GM18520 (cell line): ENCODE measurements around the gene TSPAN1.

Source experiments
- ATAC-seq: cut with Tn5 transposase; IDR thresholded peaks from one replicate; pipeline ENCODE4 v1.9.1; 2021; ENCODE audit not compliant: unreplicated experiment

TSPAN1 gene

DNA sequence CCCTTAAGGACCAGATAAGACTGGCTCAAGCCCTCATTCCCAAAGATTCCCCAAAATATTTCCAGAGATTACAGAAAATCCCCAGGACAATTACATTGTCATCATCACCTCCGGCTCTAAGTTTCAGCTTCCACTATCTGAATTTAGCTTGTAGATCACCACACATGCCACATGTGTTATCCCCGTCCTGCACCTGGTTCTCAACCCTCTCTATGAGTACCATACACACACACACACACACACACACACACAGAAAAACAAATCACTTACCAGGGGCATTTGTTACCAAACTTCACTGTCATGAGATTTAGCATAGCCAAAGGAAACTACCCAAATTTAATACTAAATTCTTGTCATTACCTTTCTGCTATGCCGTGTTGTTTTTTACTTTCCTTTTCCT, 15.4 kb upstream of the TSPAN1 start:
- ATAC-seq = no peak

DNA sequence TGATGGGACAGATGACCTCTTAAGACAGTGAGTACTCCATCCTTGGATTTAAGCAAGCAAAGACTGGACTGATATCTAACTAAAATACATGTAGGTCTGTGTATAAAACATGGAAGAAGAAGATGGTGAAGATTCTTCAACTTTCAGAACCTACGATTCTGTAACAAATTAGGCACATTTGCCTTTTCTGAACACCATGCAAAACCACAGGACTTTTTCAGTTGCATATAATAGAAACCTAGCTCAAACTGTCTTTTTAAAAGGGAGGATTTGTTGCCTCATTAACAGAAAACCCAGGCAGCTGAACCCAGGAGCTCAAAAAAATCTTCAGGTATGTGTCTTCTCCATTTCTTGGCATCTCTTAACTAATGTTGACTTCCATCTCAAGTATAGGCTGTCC, 14.7 kb upstream of the TSPAN1 start:
- ATAC-seq = no peak

DNA sequence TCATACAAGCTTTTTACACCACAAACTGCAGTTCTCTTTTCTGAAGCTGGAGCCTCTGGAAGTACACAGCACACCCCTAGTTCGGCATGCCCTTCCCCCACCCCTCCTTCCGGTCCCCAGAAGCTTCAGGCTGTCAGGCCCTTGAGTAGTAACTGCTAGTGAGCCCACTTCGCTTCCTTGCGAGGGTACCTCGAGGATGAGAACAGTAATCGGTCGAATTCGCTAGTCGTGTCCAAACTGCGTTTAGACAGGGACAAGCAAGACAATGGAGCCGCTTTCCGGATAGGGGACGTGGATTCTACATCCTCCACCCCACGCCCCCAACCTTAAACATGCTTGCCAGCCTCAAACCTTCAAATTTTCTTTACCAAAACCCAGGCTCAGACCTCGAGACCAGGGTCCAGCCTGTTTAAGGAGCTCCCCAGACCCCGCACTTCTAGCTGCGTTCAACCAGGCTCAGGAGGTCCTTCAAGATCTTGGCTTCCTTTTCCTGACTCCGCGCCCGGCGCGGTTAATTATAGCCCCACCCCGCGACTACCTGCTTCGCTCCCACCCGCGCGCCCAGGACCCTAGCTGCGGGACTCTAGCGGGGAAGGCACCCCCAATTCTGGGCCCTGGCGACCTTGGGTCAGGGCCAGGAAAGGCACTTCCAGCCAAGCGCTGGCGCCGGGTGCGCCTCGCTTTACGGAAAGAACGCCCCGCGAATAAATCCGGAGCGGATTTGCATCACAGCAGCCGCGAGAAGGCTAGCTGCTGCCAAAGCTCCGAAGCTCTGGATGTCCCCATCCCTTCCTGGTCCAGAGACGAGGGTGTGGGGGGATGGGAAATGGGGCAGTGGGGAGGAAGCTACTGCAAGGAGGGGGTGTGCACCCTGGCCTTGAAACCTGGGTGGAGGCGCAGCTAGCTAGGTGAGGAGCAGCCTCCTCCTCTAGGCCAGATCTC, 8.1 kb upstream of the TSPAN1 start:
- ATAC-seq = no peak

DNA sequence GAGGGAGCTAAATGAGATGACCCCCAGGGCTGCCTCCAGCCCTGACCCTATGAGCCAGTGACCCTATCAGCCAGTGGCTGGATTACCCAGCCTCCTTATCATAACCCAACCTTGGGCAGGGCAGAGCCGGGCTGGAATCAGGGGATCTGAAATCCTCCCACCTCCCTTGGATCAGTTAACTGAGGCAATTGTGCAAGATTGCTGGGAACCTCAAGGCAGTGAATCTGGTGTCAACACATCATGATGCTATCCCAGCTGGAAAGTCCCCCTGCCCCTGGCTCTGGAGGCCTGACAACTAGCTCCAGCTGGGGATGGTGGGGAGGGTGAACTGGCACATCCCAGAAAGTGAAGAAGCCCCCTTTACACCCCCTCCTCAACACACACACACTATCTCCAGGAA, 6.4 kb upstream of the TSPAN1 start:
- ATAC-seq = no peak

DNA sequence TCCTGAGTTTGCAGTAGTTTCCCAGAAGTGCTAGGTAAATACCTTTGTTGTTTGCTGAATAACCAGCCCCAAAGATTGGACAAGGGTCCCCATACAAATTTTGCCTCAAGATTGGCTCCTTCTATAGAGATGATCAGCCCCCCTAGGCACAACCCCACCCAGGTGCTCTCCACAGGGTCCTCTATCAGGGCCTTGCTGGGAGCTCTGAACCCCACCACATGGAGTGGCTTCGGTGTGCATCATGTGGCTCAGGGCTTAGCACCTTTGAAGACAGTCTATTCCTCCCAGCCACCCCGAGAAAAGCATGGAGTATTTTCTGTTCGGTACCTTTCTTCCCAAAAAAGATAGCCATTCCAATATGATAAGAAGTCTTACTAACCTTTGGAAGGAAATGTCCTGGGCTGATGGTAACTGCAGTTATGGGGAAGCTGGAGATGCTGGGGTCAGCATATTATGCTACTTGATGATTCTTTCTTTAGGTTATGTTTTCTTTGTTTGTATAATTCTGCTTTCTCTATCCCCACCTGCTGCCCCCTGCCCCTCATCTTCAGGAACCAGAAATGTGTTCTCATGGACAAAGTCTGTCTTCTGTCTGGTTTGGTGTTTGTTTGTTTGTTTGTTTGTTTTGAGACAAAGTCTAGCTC, 5.0 kb upstream of the TSPAN1 start:
- ATAC-seq = no peak

DNA sequence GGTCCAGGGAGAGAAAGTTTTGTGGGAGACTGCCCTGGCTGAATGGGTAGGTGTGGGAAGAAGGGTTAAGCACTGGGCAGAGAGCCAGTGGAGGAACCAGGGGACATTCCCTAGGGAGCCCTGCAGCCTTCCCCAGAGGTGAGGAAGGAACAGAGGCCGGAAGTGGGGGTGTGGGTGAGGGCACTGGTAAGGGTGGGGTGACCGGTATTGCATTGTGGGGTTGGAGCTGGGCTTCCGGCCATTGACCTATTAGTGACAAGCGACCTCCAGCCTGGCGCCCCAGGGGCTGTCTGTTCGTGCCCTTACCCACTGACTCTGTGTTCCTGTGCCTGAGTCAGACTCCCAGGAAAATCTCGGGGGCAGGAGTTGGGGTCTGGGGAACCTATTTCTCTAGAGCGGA, 3.5 kb upstream of the TSPAN1 start:
- ATAC-seq = no peak

DNA sequence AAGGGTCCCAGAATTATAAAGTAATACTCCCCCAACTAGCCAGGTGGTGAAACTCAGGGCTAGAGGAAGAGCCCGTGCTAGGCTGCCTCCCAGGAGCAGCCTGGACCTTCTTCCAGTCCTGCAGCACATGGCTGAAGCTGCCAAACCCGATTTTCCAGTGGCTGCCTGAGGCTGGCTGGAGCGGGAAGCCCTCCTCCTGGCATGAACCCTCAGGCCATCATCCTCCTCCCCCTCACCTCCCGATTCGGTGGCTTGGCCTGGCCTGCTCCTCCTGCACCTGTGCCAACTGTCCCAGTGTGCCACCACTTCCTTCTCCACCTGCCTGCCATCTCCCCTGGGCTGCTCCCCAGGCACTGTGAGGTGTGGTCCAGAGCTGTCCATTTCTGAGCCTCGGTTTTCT, 3.0 kb upstream of the TSPAN1 start:
- ATAC-seq = no peak

DNA sequence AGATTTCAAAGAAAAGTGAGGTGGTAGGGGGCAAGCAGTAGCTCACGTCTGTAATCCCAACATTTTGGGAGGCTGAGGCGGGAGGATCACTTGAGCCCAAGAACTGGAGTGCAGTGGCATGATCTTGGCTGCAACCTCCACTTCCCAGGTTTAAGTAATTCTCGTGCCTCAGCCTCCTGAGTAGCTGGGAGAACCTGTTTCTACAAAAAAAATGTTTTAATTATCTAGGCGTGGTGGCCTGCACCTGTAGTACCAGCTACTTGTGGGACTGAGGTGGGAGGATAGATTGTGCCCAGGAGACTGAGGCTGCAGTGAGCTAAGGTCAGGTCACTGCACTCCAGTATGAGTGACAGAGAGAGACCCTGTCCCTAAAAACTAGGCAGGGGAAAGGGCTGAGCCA, 2.6 kb upstream of the TSPAN1 start:
- no peak for ATAC-seq

DNA sequence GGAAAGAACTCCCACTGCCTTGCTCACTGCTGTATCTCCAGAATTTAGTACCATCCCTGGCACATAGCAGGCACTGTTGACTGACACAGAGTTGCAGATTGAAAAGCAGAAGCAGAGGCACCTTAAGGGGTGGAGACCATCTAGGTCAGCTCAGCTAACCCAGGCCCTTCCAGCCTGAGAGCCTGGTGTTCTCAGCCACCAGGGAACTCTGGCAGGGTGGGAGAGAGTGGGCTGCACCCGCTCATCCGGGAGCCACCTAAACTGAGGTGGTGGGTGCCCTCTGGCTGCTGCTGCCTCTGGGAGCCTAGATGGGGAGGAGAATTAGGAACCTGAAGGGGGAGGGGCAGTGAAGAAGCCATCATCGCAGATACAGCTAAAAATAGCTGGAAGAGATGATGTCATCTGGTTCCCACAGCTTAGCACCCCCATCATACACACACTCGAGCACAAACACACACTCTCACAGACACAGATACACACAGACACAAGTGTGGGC, 1.5 kb upstream of the TSPAN1 start:
- ATAC-seq = no peak

DNA sequence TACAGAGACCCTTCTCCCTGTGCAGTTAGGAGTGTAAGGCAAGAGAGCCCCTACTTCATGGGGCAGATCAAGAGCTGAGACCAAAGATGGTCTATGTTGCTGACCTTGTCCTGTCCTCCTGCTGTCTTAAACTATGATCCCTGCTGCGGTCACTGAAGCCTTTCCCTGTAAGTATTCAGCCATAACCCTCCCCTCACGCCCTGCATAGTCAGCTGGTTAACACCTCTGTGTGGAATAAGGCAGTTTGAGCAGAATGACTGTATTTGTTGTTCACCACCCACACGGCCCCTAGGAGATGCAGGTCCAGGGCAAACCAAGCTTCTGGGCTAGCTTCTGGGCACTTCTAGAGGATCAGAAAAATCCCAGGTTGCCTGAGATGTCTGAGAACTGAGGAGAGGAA, 356 bp downstream of the TSPAN1 start:
- ATAC-seq = no peak

DNA sequence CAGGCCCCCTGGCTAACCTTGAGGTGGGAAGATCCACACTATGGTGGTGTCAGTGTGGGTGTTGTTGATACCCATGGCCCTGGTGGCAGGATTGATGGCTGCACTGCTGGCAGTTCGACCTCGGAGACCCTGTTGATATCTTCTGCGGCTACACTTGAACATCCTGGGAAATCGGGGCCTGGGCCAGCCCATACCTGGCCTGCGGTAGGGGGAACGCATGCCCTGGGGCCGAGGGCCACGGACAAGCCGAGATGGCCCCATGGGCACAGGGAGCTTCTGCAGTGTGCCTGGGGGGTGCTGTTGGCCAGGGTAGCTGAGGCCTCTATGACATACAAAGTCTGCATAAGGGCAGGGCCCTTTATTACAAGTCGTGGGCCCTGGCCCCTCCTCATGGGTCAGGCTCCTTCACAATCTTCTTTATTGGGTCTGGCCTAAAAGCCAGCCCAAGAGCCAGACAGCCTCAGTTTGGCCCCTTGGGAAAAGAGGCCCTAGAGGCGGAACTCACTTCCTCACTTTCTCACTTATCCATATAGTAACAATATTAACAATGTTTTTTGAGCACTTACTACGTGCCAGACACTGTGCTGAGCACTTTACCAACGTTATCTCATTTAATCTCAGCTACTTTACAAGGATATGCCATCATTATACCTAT, 1.5 kb downstream of the TSPAN1 start, which contains the start of gene P3R3URF:
Gene P3R3URF (minus strand): TSS at position 278 of the 655 bp plus-strand sequence. CDS start 17 bp downstream, at position 261.
- ATAC-seq = no peak

DNA sequence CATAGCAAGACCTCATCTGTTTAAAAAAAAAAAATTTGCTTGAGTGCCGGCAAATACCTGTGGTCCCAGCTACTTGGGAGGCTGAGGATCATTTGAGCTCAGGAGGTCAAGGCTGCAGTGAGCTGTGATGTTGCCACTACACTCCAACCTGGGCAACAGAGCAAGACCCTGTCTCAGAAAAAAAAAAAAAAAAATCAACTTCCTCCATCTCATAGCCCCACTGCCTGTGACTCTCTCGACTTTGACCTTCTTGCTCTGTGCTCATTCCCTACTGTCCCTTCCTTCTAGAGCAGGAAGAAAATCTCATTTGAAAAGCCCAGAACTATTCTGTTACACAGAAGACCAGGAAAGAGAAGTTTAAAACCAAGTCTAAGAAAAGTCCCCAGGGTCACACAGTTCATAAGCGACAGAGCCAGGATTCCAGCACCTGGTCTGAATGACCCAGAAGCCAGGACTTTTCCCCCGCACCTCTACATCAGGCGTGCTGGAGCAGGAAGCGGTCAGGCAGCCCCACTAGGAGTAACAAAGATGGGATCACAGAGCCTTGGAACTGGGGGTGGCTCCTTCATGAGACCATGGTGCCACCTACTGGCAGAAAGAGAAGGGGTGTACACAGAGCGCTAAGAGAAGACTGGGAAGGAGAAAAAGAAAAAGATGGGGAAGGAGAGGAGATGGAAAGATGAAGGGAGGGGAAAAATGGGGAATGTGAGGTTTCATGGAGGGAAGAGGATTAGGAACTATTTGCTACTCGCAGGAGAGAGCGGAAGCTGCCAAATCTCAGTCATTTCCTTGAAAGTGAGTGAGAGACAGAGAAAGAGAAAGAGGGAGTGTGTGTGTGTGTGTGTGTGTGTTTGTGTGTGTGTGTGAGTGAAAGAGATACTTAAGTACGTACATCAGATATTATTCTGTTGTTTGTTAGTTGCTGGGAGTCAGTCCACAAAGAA, 4.5 kb downstream of the TSPAN1 start:
- no peak for ATAC-seq

DNA sequence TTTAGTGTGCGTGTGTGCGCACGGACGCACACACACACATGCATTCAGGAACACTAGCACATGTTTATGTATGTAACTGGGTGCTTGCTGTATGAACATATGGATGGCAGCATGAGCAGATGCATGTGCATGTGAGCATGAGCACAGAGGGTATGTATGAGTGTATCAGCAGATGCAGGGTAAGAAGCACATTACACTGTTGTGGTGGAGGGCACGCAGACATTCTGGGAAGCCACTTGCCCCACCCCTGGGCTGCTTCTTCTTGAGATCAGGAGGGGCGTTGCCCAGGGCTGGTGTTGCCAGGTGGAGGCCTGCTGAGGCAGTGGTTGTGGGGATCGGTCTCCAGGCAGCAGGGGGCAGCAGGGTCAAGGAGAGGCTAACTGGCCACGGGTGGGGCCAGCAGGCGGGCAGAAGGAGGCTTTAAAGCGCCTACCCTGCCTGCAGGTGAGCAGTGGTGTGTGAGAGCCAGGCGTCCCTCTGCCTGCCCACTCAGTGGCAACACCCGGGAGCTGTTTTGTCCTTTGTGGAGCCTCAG, 5.3 kb downstream of the TSPAN1 start:
- ATAC-seq = no peak

DNA sequence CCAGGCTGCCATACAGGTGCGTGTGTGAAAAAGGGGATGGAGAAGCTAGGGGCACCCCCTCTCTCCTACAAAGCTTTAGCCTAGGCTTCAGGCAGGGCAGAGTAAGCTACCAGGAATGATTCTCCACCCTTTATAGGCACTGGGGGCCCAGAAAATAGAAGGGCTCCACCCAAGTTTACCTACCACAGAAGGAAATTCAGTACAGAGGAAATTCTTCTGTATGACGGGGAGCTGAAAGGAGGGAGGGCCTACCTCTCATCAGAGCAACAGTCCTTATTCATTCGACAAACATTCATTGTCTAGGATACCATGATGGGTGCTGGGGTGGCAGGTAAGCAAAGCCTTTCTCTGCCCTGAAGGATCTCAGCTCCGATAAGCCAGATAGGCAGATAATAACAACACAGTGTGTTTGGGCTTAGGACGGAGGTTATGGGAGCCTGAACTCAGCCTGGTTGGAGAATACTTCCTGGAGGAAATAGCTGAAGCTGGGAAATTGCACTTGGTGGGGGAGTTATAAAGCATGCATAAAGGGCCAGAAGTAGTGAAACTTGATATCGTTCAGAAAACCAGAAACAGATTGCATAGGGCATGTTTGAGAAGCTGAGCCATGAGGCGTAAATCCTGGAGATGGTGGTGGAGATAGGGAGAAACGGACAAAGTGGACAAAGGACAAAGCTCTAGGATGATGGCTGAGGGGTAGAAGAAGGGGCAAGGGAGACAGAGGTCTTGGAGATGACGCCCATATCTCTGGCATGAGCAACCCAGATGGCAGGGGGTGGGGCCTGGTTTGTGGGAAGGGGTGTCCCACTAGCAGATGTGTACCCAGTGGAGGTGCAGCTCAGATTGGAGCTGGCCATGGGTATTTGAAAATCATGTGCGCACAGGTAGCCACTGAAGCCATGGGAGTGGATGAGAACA, 6.7 kb downstream of the TSPAN1 start:
- ATAC-seq = no peak

DNA sequence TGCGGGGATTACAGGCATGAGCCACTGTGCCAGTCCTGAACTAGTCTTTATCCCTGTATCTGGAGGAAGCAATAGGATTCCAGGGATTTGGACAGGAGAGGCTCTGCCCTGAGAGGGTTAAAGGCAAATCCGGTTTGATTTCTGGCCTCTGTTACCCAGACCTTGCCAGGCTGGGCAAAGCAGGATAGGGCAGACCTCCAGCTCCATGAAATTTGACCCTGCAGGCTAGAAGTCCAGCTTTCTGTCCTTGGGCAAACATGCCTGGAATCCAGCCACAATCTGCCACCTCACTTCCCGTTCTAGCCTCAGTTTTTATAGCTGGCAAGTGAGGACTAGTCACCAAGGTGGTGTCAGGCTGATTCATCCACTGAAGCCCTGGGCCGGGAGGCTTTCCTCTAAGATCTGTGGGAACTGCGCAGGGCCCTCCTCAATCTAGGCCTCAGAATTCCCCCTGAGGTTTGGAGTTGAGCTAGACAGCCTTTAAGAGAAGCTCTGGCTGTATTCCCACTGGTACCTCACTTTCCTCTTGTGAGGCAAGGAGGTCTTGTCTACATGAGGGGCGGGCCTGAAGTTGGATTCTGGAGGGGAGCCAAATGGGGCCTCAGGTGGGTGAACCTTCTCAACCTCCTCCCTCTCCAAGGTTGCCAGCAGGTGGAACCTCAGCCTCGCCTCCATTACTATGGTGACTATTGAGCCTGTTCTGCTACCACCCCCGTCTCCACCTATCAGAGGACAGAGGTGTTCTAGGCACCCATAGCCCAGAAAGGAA, 8.4 kb downstream of the TSPAN1 start:
- ATAC-seq = no peak

DNA sequence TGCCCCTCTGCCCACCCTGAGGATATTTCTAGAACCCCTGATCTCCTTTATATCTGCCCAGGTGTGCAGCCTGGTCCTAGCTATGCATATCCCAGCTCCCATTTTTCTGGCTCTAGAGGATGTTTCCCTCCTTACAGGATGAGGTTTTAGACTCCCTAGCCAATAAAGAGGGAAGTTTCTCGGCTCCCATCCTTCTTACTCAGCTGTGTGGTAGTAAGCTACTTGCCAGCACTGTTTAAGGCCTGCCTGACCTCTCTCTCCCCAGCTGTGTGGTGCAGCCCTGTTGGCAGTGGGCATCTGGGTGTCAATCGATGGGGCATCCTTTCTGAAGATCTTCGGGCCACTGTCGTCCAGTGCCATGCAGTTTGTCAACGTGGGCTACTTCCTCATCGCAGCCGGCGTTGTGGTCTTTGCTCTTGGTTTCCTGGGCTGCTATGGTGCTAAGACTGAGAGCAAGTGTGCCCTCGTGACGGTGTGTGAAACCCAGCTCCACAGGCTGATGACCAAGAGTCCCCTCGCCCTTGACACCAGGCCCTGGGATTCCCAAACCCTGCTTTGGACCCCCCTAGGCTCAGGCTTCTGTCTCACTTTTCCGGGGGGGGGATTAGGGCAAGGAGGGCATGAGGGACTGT, 9.2 kb downstream of the TSPAN1 start:
- no peak for ATAC-seq

DNA sequence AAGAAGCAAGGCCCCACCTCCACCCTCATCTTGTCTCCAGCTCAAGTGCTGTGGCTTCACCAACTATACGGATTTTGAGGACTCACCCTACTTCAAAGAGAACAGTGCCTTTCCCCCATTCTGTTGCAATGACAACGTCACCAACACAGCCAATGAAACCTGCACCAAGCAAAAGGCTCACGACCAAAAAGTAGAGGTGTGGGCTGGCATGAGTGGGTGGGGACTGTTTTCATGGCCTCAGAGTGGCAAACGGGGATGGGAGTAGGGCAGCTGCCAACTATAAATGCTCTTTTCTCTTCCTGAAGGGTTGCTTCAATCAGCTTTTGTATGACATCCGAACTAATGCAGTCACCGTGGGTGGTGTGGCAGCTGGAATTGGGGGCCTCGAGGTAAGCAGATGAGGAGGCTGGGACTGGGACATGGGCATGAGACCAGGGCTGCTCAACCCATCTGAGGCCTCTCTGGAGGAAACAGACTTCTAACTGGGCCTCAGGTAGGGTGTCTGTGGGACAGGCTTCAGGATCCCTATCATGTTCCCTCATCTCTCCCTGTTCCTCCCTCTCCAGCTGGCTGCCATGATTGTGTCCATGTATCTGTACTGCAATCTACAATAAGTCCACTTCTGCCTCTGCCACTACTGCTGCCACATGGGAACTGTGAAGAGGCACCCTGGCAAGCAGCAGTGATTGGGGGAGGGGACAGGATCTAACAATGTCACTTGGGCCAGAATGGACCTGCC, 10.2 kb downstream of the TSPAN1 start:
- no peak for ATAC-seq
